A673 (cell line): ENCODE results near the gene RNU5D-1. TPM values are rescaled to one million over a fixed set of nuclear protein-coding genes. Genes with fewer than 3 reads are reported as not detected.

Experiments
- BruUV-seq: library from RNA; stranded (reverse); fragments of 400-500 nt; replicated peaks from 2 replicates; lab custom pipeline; 2021; lab: Mats Ljungman, UMichigan
- CTCF ChIA-PET: fragments of 300-600 bp; sonication (Branson Sonifier 250); formaldehyde crosslinking; loops from one replicate; lab custom pipeline; 2022; ENCODE audit warnings: antibody characterized with exemption; lab: Charles Lee
- POLR2A ChIA-PET: fragments of 300-600 bp; sonication (Branson Sonifier 250); formaldehyde crosslinking; loops from one replicate; lab custom pipeline; 2022; ENCODE audit warnings: antibody characterized with exemption; ENCODE audit not compliant: low non-redundant PET; lab: Charles Lee
- DNase-seq: peaks from one replicate; pipeline ENCODE4 v3.0.0-alpha.2; 2015; ENCODE audit warnings: low spot score
- H3K27ac ChIP-seq: fragments of 200-600 bp; sonication (generic); 2 replicates; pipeline ENCODE4 v1.5.1; 2016; ENCODE audit warnings: mixed run types, low read depth, mild to moderate bottlenecking, mixed read lengths, antibody characterized with exemption, low read length; ENCODE audit not compliant: poor library complexity, severe bottlenecking
- H3K27me3 ChIP-seq: fragments of 200-600 bp; sonication (generic); replicated peaks from 2 replicates; pipeline ENCODE4 v1.6.1; 2017; ENCODE audit warnings: mixed run types, low read depth, mild to moderate bottlenecking, mixed read lengths, antibody characterized with exemption, low read length; ENCODE audit not compliant: insufficient read depth, poor library complexity
- H3K36me3 ChIP-seq: fragments of 200-600 bp; sonication (generic); 2 replicates; pipeline ENCODE4 v1.6.1; 2016; ENCODE audit warnings: mixed run types, mild to moderate bottlenecking, mixed read lengths, antibody characterized with exemption, low read length; ENCODE audit not compliant: insufficient read depth, poor library complexity, severe bottlenecking
- H3K4me1 ChIP-seq: fragments of 200-600 bp; sonication (generic); 2 replicates; pipeline ENCODE4 v1.6.1; 2017; ENCODE audit warnings: mixed run types, mild to moderate bottlenecking, mixed read lengths, antibody characterized with exemption, low read length; ENCODE audit not compliant: insufficient read depth, poor library complexity, severe bottlenecking
- H3K4me3 ChIP-seq: fragments of 200-600 bp; sonication (generic); 2 replicates; pipeline ENCODE4 v1.5.1; 2016; ENCODE audit warnings: low read depth, mixed run types, mild to moderate bottlenecking, mixed read lengths, low read length; ENCODE audit not compliant: poor library complexity, severe bottlenecking
- H3K9me3 ChIP-seq: fragments of 200-600 bp; sonication (generic); 2 replicates; pipeline ENCODE4 v1.6.1; 2016; ENCODE audit warnings: mixed run types, low read depth, mild to moderate bottlenecking, mixed read lengths, antibody characterized with exemption, low read length; ENCODE audit not compliant: poor library complexity, severe bottlenecking
- EZH2 ChIP-seq: fragments of 200-600 bp; sonication (generic); IDR thresholded peaks from 2 replicates; pipeline ENCODE4 v1.6.1; 2017; ENCODE audit warnings: borderline replicate concordance, low read depth, mild to moderate bottlenecking, mixed read lengths, antibody characterized with exemption, low read length; ENCODE audit not compliant: poor library complexity, severe bottlenecking
- intact Hi-C: fragments of 100-400 bp; cut with micrococcal nuclease; formaldehyde crosslinking; loops from one replicate; pipeline ENCODE4 v1.10.0; 2022; ENCODE audit not compliant: unreplicated experiment
- total RNA-seq: library from RNA; stranded (reverse); gene quantifications from 2 replicates; pipeline ENCODE4 v1.2.3, GENCODE V29; 2021
- TF ChIP-seq, protein P1 (sequence below): fragments of 300-800, 200-600 bp; sonication (generic); conservative IDR thresholded peaks from 2 replicates; pipeline ENCODE4 v1.5.1; 2017; ENCODE audit warnings: low read depth, mild to moderate bottlenecking, antibody characterized with exemption, low read length, moderate library complexity, mixed read lengths

Gene RNU5D-1
- total RNA-seq, 1 experiment from 2014 or later, result not detected

DNA sequence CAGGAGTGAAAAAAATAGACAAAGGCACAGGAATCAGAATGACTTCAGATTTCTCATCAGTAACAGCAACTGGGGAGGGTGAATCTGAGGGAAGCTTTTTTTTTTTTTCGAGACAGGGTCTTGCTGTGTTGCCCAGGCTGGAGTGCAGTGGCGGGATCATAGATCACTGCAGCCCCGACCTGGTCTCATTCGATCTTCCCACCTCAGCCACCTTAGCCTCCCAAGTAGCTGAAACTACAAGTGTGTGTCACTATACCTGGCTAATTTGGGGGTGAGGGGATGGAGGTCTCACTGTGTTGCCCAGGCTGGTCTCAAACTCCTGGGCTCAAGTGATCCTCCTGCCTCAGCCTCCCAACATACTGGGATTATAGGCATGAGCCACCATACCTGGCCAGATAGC is 45.8 kb downstream of the RNU5D-1 start:
- Histone ChIP-seq H3K27me3 (no peaks in the 10 kb centered on the region), H3K4me1 (peaks cover 4% of the 10 kb centered on the region), H3K27ac (no peak overlapping the region), H3K36me3 (no peaks in the 10 kb centered on the region), H3K4me3 (no peak overlapping the region), H3K9me3 (no peaks in the 10 kb centered on the region)
- ChIA-PET CTCF (no interaction called here), POLR2A (interaction anchor here (0.7 kb wide), 1 partner anchor 28 kb away, joined by 4 read pairs; no protein-coding TSS in a partner anchor)
- intact Hi-C loops, result no loop called here
- no TSS peak for BruUV-seq
- TF ChIP-seq, protein P1, sequence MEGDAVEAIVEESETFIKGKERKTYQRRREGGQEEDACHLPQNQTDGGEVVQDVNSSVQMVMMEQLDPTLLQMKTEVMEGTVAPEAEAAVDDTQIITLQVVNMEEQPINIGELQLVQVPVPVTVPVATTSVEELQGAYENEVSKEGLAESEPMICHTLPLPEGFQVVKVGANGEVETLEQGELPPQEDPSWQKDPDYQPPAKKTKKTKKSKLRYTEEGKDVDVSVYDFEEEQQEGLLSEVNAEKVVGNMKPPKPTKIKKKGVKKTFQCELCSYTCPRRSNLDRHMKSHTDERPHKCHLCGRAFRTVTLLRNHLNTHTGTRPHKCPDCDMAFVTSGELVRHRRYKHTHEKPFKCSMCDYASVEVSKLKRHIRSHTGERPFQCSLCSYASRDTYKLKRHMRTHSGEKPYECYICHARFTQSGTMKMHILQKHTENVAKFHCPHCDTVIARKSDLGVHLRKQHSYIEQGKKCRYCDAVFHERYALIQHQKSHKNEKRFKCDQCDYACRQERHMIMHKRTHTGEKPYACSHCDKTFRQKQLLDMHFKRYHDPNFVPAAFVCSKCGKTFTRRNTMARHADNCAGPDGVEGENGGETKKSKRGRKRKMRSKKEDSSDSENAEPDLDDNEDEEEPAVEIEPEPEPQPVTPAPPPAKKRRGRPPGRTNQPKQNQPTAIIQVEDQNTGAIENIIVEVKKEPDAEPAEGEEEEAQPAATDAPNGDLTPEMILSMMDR, result no peak
- TF ChIP-seq EZH2, result no peak
- no peak for DNase-seq

- BruUV-seq, result no TSS peak
- ChIA-PET CTCF (no interaction called here), POLR2A (interaction anchor here (0.7 kb wide), 1 partner anchor 29 kb away, joined by 4 read pairs; no protein-coding TSS in a partner anchor)
- no peaks in the 10 kb centered on the region for H3K36me3 ChIP-seq
- TF ChIP-seq, protein P1, result no peak
- no peak for TF ChIP-seq EZH2
- peaks cover 2% of the 10 kb centered on the region for H3K4me1 ChIP-seq
- H3K27ac ChIP-seq, result no peak overlapping the region
- H3K9me3 ChIP-seq, result no peaks in the 10 kb centered on the region
- H3K27me3 ChIP-seq, result no peaks in the 10 kb centered on the region
- no peak overlapping the region for H3K4me3 ChIP-seq
- intact Hi-C loops, result no loop called here
- DNase-seq, result no peak
These were observed 46.4 kb downstream of the RNU5D-1 start for GRCh38 chr1:44684525-44684924.

GRCh38 chr1:44682883-44683265 is 48.1 kb downstream of the RNU5D-1 start:
- H3K4me1 ChIP-seq, result no peaks in the 10 kb centered on the region
- POLR2A ChIA-PET, result interaction anchor here (0.6 kb wide), 1 partner anchor 144 kb away, joined by 11 read pairs; no protein-coding TSS in a partner anchor
- H3K9me3 ChIP-seq, result no peaks in the 10 kb centered on the region
- TF ChIP-seq, protein P1, result no peak
- no peak for TF ChIP-seq EZH2
- H3K27me3 ChIP-seq, result no peaks in the 10 kb centered on the region
- H3K36me3 ChIP-seq, result no peaks in the 10 kb centered on the region
- DNase-seq, result no peak
- H3K27ac ChIP-seq, result no peak overlapping the region
- no peak overlapping the region for H3K4me3 ChIP-seq
- CTCF ChIA-PET, result no interaction called here
- intact Hi-C loops, result no loop called here
- no TSS peak for BruUV-seq
